ENCODE measurements around the gene LRRC10B.
A peak's percentile ranks its signal among the peaks of the same experiment; 100 is the strongest.
"Not testable (repeated sequence)": the region's sequence is repeated elsewhere in the genome, so short reads cannot be mapped to it uniquely, and the experiment has no call there.

Gene LRRC10B

GRCh38 chr11:61473370-61474012 lies 35.1 kb upstream of the LRRC10B start:
- no peak for DNase-seq (ENCODE audit: low spot score)
- no peak for TF ChIP-seq CTCF (IDR thresholded peaks at IDR 0.05; ENCODE audit: borderline replicate concordance, control extremely low read depth, extremely low read depth, insufficient read depth, missing control alignments)
- in situ Hi-C loops (cut with MboI; ENCODE audit: low sequenced_read_pairs, unreplicated experiment), result no loop called here

- in situ Hi-C loops (cut with MboI; ENCODE audit: low sequenced_read_pairs, unreplicated experiment), result no loop called here
- no peak for DNase-seq (ENCODE audit: low spot score)
These were observed 34.4 kb upstream of the LRRC10B start for GRCh38 chr11:61474013-61474643.

GRCh38 chr11:61475433-61475832 lies 33.1 kb upstream of the LRRC10B start:
- no peak for DNase-seq (ENCODE audit: low spot score)
- no peak for TF ChIP-seq CTCF (IDR thresholded peaks at IDR 0.05; ENCODE audit: borderline replicate concordance, control extremely low read depth, extremely low read depth, insufficient read depth, missing control alignments)
- in situ Hi-C loops (cut with MboI; ENCODE audit: low sequenced_read_pairs, unreplicated experiment), result no loop called here

More at GRCh38 chr11:61474013-61474643, 34.4 kb upstream of the LRRC10B start:
- TF ChIP-seq CTCF (IDR thresholded peaks at IDR 0.05; ENCODE audit: borderline replicate concordance, control extremely low read depth, extremely low read depth, insufficient read depth, missing control alignments), result no peak

- no peak for DNase-seq (ENCODE audit: low spot score)
- no peak for TF ChIP-seq CTCF (IDR thresholded peaks at IDR 0.05; ENCODE audit: borderline replicate concordance, control extremely low read depth, extremely low read depth, insufficient read depth, missing control alignments)
- in situ Hi-C loops (cut with MboI; ENCODE audit: low sequenced_read_pairs, unreplicated experiment), result no loop called here
These were observed 32.2 kb upstream of the LRRC10B start for GRCh38 chr11:61476371-61476770.

- in situ Hi-C loops (cut with MboI; ENCODE audit: low sequenced_read_pairs, unreplicated experiment), result no loop called here
- no peak for TF ChIP-seq CTCF (IDR thresholded peaks at IDR 0.05; ENCODE audit: borderline replicate concordance, control extremely low read depth, extremely low read depth, insufficient read depth, missing control alignments)
- no peak for DNase-seq (ENCODE audit: low spot score)
These were observed 31.4 kb upstream of the LRRC10B start for GRCh38 chr11:61477126-61477525.

GRCh38 chr11:61477727-61478148 lies 30.8 kb upstream of the LRRC10B start:
- TF ChIP-seq CTCF (IDR thresholded peaks at IDR 0.05; ENCODE audit: borderline replicate concordance, control extremely low read depth, extremely low read depth, insufficient read depth, missing control alignments), result peak; percentile 89
- peak; percentile 85 for DNase-seq (ENCODE audit: low spot score)
- in situ Hi-C loops (cut with MboI; ENCODE audit: low sequenced_read_pairs, unreplicated experiment), result no loop called here

- DNase-seq (ENCODE audit: low spot score); in situ Hi-C loops (cut with MboI; ENCODE audit: low sequenced_read_pairs, unreplicated experiment): not testable (repeated sequence)
These were observed 29.0 kb upstream of the LRRC10B start for GRCh38 chr11:61479360-61480058.
